Left ventricle myocardium inferior (tissue), 1 donor: ENCODE measurements around the gene NPAS2. TPM values are rescaled to one million over a fixed set of nuclear protein-coding genes. Genes with fewer than 3 reads are reported as not detected.

ENCODE experiments used
- DNase-seq: peaks from one replicate; pipeline ENCODE4 v3.0.0-alpha.2; 2020
- H3K27ac ChIP-seq: fragments of 200-600 bp; replicated peaks from 2 replicates; pipeline ENCODE4 v1.8.0; 2021
- H3K27me3 ChIP-seq: fragments of 200-600 bp; 2 replicates; pipeline ENCODE4 v1.8.0; 2021; ENCODE audit warnings: low read depth
- H3K36me3 ChIP-seq: fragments of 200-600 bp; 2 replicates; pipeline ENCODE4 v1.8.0; 2021
- H3K4me1 ChIP-seq: fragments of 200-600 bp; 2 replicates; pipeline ENCODE4 v1.8.0; 2021
- H3K4me3 ChIP-seq: fragments of 200-600 bp; 2 replicates; pipeline ENCODE4 v1.8.0; 2021; ENCODE audit warnings: mild to moderate bottlenecking, moderate library complexity
- H3K9me3 ChIP-seq: fragments of 200-600 bp; replicated peaks from 2 replicates; pipeline ENCODE4 v1.8.0; 2021
- CTCF ChIP-seq: fragments of 200-600 bp; IDR thresholded peaks from 2 replicates; pipeline ENCODE4 v1.8.0; 2021; ENCODE audit warnings: antibody characterized with exemption, mild to moderate bottlenecking, borderline replicate concordance
- intact Hi-C: fragments of 100-400 bp; cut with micrococcal nuclease; formaldehyde crosslinking; loops from one replicate; pipeline ENCODE4 v1.11.0; 2022
- total RNA-seq: library from RNA; stranded (reverse); fragmentation: NEBNext Ultra II Directional; extraction: Animal tissue kit (Norgen Biotek cat#: 25700); gene quantifications from one replicate; pipeline ENCODE4 v1.2.1, GENCODE V29; 2021
- donor health status: DM: no; HTN: yes; CAD: no; lungs with severe emphysema.

NPAS2 gene
- total RNA-seq, 1 donor from 2014 or later = 51.0 TPM

GRCh38 chr2:100940240-100940639, 120.3 kb downstream of the NPAS2 start:
- TF ChIP-seq CTCF = no peak
- no peak for DNase-seq
- Histone ChIP-seq H3K27me3 (no peaks in the 10 kb centered on the region), H3K4me1 (peaks cover 34% of the 10 kb centered on the region), H3K4me3 (no peak overlapping the region), H3K27ac (no peak overlapping the region), H3K9me3 (no peaks in the 10 kb centered on the region), H3K36me3 (peaks cover 18% of the 10 kb centered on the region)
- intact Hi-C loops = no loop called here

- H3K9me3 ChIP-seq = no peaks in the 10 kb centered on the region
- H3K27me3 ChIP-seq = no peaks in the 10 kb centered on the region
- no peak for TF ChIP-seq CTCF
- no peak overlapping the region for H3K4me3 ChIP-seq
- no peak for DNase-seq
- no peak overlapping the region for H3K27ac ChIP-seq
- H3K36me3 ChIP-seq = peaks cover 18% of the 10 kb centered on the region
- H3K4me1 ChIP-seq = peaks cover 29% of the 10 kb centered on the region
- intact Hi-C loops = no loop called here
Observed at GRCh38 chr2:100940766-100941645, 121.1 kb downstream of the NPAS2 start.

- H3K9me3 ChIP-seq = no peaks in the 10 kb centered on the region
- H3K27me3 ChIP-seq = no peaks in the 10 kb centered on the region
- peaks cover 22% of the 10 kb centered on the region for H3K4me1 ChIP-seq
- no peak overlapping the region for H3K27ac ChIP-seq
- peaks cover 18% of the 10 kb centered on the region for H3K36me3 ChIP-seq
- TF ChIP-seq CTCF = no peak
- intact Hi-C loops = no loop called here
- H3K4me3 ChIP-seq = no peak overlapping the region
- no peak for DNase-seq
Observed at GRCh38 chr2:100941646-100942240, 121.8 kb downstream of the NPAS2 start.

- H3K36me3 ChIP-seq = peaks cover 19% of the 10 kb centered on the region
- no peaks in the 10 kb centered on the region for H3K27me3 ChIP-seq
- H3K4me3 ChIP-seq = no peak overlapping the region
- peaks cover 5% of the 10 kb centered on the region for H3K4me1 ChIP-seq
- no peak overlapping the region for H3K27ac ChIP-seq
- DNase-seq = no peak
- H3K9me3 ChIP-seq = no peaks in the 10 kb centered on the region
- TF ChIP-seq CTCF = no peak
- intact Hi-C loops = no loop called here
Observed at GRCh38 chr2:100944617-100945432, 124.9 kb downstream of the NPAS2 start.

- no peak for DNase-seq
- H3K27ac ChIP-seq = no peak overlapping the region
- H3K27me3 ChIP-seq = no peaks in the 10 kb centered on the region
- H3K4me1 ChIP-seq = peaks cover 5% of the 10 kb centered on the region
- no peak for TF ChIP-seq CTCF
- peaks cover 25% of the 10 kb centered on the region for H3K36me3 ChIP-seq
- intact Hi-C loops = no loop called here
- H3K9me3 ChIP-seq = no peaks in the 10 kb centered on the region
- no peak overlapping the region for H3K4me3 ChIP-seq
Observed at GRCh38 chr2:100945433-100945740, 125.4 kb downstream of the NPAS2 start.
